ENCODE measurements around the gene UNC5B. TPM values are rescaled to one million over a fixed set of nuclear protein-coding genes. Genes with fewer than 3 reads are reported as not detected.

UNC5B gene
- total RNA-seq, 1 donor from 2014 or later = 231 TPM

DNA sequence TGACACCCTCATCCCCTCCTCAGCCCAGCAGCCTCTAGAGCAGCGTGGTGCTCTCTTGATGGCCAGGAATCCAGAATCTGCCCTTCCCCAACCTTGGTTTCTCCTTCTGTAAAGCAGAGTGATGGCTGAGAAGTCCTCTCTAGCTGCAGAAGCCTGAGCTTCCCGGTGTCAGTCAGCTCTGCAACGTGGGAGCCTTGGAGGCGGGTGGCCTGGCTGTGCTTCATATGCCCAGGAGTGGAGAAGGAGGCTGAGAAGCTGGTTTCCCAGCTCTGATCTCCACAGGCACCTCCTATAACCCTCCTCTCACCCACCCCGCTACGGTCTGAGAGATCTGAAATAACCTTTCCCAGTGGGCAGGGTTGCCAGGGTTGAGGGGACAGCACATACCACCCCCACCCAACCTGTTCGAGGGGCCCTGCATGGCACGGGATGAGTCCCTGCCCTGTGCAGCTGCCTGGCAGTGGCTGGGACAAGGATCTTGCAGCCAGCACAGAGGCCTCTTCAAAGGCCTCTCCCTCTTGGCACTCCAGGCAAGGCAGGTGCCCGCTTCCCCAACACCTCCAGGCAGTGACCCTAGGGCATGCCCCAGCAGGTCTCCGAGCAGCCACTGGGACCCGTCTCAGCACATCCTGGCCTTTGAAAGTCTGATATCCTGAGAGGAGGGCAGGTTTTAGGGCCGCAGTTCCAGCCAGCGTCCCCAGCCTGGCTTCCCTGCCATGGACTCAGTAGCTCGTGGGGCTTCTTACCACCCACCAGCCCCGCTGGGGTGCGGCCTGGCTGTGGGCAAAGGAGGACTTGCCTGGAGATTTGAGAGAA, 88.4 kb downstream of the UNC5B start:
- no peak for DNase-seq (ENCODE audit: low spot score)
- H3K27me3 Mint-ChIP-seq (ENCODE audit: unreplicated experiment) = peaks cover 45% of the 10 kb centered on the region
- peak overlapping the region; percentile 65 for H3K4me3 Mint-ChIP-seq (ENCODE audit: unreplicated experiment)
- H3K27ac Mint-ChIP-seq (ENCODE audit: unreplicated experiment) = no peak overlapping the region
- TF ChIP-seq, protein P1, sequence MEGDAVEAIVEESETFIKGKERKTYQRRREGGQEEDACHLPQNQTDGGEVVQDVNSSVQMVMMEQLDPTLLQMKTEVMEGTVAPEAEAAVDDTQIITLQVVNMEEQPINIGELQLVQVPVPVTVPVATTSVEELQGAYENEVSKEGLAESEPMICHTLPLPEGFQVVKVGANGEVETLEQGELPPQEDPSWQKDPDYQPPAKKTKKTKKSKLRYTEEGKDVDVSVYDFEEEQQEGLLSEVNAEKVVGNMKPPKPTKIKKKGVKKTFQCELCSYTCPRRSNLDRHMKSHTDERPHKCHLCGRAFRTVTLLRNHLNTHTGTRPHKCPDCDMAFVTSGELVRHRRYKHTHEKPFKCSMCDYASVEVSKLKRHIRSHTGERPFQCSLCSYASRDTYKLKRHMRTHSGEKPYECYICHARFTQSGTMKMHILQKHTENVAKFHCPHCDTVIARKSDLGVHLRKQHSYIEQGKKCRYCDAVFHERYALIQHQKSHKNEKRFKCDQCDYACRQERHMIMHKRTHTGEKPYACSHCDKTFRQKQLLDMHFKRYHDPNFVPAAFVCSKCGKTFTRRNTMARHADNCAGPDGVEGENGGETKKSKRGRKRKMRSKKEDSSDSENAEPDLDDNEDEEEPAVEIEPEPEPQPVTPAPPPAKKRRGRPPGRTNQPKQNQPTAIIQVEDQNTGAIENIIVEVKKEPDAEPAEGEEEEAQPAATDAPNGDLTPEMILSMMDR (IDR thresholded peaks at IDR 0.05; ENCODE audit: unreplicated experiment) = no peak
- H3K9me3 Mint-ChIP-seq (ENCODE audit: unreplicated experiment) = no peaks in the 10 kb centered on the region
- peaks cover 44% of the 10 kb centered on the region for H3K36me3 Mint-ChIP-seq (ENCODE audit: low read depth, unreplicated experiment)
- H3K4me1 Mint-ChIP-seq (ENCODE audit: unreplicated experiment) = peaks cover 2% of the 10 kb centered on the region

DNA sequence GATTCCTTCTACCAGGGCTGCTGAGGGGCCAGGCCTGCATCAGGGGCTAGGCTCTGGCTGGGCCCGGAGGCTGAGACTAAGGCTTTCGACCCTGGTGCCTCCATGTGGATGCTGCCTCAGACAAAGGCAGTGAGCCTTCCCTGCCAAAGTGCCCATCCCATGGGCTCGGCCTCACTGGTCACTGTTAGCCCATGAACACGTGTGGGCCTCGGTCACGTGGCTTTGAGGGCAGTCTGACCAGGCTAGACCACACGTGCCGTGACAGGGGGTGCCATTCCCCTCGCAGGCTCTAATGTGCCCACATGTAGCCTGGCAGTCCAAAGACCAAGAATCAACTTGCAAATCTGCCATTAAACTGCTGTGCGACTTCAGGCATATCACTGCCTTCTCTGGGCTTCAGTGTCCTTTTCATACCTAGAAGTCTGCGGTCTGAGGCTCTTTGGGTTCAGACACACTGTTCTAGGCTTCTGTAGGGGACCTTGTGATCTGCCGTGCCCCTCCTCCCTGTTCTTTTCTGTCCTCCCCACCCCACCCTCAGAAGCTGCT, 89.1 kb downstream of the UNC5B start:
- Mint-ChIP-seq H3K27ac (ENCODE audit: unreplicated experiment) (no peak overlapping the region), H3K4me1 (ENCODE audit: unreplicated experiment) (peaks cover 2% of the 10 kb centered on the region), H3K4me3 (ENCODE audit: unreplicated experiment) (no peak overlapping the region), H3K27me3 (ENCODE audit: unreplicated experiment) (peaks cover 42% of the 10 kb centered on the region), H3K36me3 (ENCODE audit: low read depth, unreplicated experiment) (peaks cover 41% of the 10 kb centered on the region), H3K9me3 (ENCODE audit: unreplicated experiment) (no peaks in the 10 kb centered on the region)
- DNase-seq (ENCODE audit: low spot score) = no peak
- TF ChIP-seq, protein P1 (IDR thresholded peaks at IDR 0.05; ENCODE audit: unreplicated experiment) = no peak

DNA sequence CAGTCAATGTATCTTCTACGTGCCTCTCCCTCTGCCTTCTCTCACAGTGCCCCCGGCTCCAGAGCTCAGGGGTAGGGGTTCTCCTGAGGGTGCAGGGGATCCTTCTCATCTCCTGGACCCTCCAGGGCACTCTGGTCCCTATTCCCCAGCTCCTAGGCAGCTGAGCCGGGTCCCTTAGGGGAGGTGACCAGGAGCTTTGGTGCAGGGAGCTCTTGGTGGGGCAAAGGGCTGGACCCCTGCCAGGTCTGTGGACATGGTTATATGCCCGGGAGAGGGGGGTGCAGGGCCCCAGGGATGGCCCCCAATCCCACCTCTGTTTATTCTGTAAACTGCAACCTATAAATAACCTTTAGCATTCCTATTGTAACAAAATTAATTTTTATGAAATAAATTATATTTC, 90.1 kb downstream of the UNC5B start:
- H3K27me3 Mint-ChIP-seq (ENCODE audit: unreplicated experiment) = peaks cover 44% of the 10 kb centered on the region
- H3K27ac Mint-ChIP-seq (ENCODE audit: unreplicated experiment) = peak overlapping the region; percentile 48
- peaks cover 41% of the 10 kb centered on the region for H3K36me3 Mint-ChIP-seq (ENCODE audit: low read depth, unreplicated experiment)
- H3K9me3 Mint-ChIP-seq (ENCODE audit: unreplicated experiment) = no peaks in the 10 kb centered on the region
- H3K4me3 Mint-ChIP-seq (ENCODE audit: unreplicated experiment) = peak overlapping the region; percentile 58
- H3K4me1 Mint-ChIP-seq (ENCODE audit: unreplicated experiment) = peaks cover 2% of the 10 kb centered on the region
- TF ChIP-seq, protein P1 (IDR thresholded peaks at IDR 0.05; ENCODE audit: unreplicated experiment) = no peak
- no peak for DNase-seq (ENCODE audit: low spot score)

DNA sequence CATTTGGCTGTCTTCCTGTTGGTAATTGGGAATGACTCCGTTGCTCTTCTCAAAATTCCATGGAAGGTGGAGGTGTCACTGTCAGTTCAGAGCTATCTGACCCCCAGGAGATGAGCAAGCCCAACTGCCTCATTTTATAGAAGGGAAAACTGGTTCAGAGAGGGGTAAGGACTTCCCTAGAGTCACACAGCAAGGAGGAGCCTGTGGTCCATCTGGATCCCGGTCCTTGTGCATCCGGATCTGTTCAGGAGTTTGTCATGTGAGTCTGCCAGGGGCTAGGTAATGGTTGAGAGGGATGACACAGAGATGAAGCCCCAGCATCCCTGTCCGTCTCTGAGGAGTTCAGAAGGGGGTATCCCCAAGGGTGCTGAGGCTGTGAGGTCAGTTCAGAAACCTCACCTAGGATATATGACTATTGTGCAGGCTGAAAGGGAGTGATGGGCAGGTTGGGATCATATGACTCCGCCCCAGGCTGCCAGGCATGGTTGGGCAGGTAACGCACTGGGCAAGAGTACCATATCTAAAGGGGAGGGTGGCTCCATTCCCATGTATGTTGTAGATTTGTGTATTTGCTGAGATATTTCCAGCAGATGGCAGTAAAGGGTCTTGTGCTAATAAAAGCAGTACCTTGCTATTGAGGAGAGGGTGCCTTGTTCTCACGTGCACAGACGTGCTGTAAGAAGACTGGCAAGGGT, 90.7 kb downstream of the UNC5B start:
- H3K9me3 Mint-ChIP-seq (ENCODE audit: unreplicated experiment) = no peaks in the 10 kb centered on the region

More for the DNA sequence above, 90.7 kb downstream of the UNC5B start:
- H3K36me3 Mint-ChIP-seq (ENCODE audit: low read depth, unreplicated experiment) = peaks cover 39% of the 10 kb centered on the region
- H3K27me3 Mint-ChIP-seq (ENCODE audit: unreplicated experiment) = peaks cover 48% of the 10 kb centered on the region
- DNase-seq (ENCODE audit: low spot score) = no peak
- H3K4me1 Mint-ChIP-seq (ENCODE audit: unreplicated experiment) = peaks cover 2% of the 10 kb centered on the region
- TF ChIP-seq, protein P1 (IDR thresholded peaks at IDR 0.05; ENCODE audit: unreplicated experiment) = peak; percentile 50
- peak overlapping the region; percentile 42 for H3K4me3 Mint-ChIP-seq (ENCODE audit: unreplicated experiment)
- peak overlapping the region; percentile 64 for H3K27ac Mint-ChIP-seq (ENCODE audit: unreplicated experiment)
